BJ (cell line): ENCODE measurements around the gene ATP2A1. TPM values are rescaled to one million over a fixed set of nuclear protein-coding genes. Genes with fewer than 3 reads are reported as not detected.

Experiments
- CTCF ChIA-PET: fragments of 350-600 bp; formaldehyde crosslinking; extraction: SDS; loops from one replicate; lab custom pipeline; 2021; ENCODE audit warnings: antibody characterized with exemption, inconsistent platforms; lab: Yijun Ruan, JAX
- POLR2A ChIA-PET: fragments of 300-600 bp; sonication (Branson Sonifier 250); formaldehyde crosslinking; extraction: SDS; loops from one replicate; lab custom pipeline; 2021; ENCODE audit warnings: antibody characterized with exemption; lab: Charles Lee
- DNase-seq: peaks from one replicate; pipeline ENCODE4 v3.0.0-alpha.2; 2011; ENCODE audit warnings: low read depth
- H3K27me3 ChIP-seq: 2 replicates; pipeline ENCODE4 v1.6.0; 2011; ENCODE audit warnings: low read length; ENCODE audit not compliant: control insufficient read depth, insufficient read depth
- H3K36me3 ChIP-seq: 2 replicates; pipeline ENCODE4 v1.5.1; 2011; ENCODE audit warnings: low read length; ENCODE audit not compliant: control insufficient read depth, insufficient read depth
- H3K4me3 ChIP-seq: 2 replicates; pipeline ENCODE4 v1.5.1; 2011; ENCODE audit warnings: low read depth, mild to moderate bottlenecking, control low read depth, low read length
- CTCF ChIP-seq: IDR thresholded peaks from 2 replicates; pipeline ENCODE4 v1.5.1; 2011; ENCODE audit warnings: low read depth, mild to moderate bottlenecking, control low read depth, inconsistent platforms, low read length, moderate library complexity; ENCODE audit not compliant: insufficient read depth
- polyA plus RNA-seq: library from polyadenylated mRNA; depleted of rRNA; stranded (reverse); fragments of >200 nt; gene quantifications from 2 replicates; pipeline ENCODE4 v1.2.3, GENCODE V29; 2011

The ATP2A1 gene
- polyA plus RNA-seq, 1 experiment = 0.44 TPM

GRCh38 chr16:28844226-28844885 lies 33.9 kb upstream of the ATP2A1 start:
- CTCF ChIA-PET = interaction anchor here (0.9 to 1.6 kb wide), 2 partner anchors 20 to 101 kb away, joined by 3 to 4 read pairs; no protein-coding TSS in a partner anchor
- no peak for TF ChIP-seq CTCF
- H3K27me3 ChIP-seq = no peaks in the 10 kb centered on the region
- POLR2A ChIA-PET = no interaction called here
- no peak for DNase-seq
- peaks cover 22% of the 10 kb centered on the region for H3K36me3 ChIP-seq
- H3K4me3 ChIP-seq = no peak overlapping the region

- no peak for DNase-seq
- no peak for TF ChIP-seq CTCF
- POLR2A ChIA-PET = no interaction called here
- Histone ChIP-seq H3K4me3 (peak overlapping the region; percentile 90), H3K27me3 (no peaks in the 10 kb centered on the region), H3K36me3 (peaks cover 22% of the 10 kb centered on the region)
- CTCF ChIA-PET = interaction anchor here (0.9 to 3.0 kb wide), 5 partner anchors 13 to 100 kb away, joined by 3 to 17 read pairs (median 5); no protein-coding TSS in a partner anchor
Measured at GRCh38 chr16:28845293-28845692, 33.0 kb upstream of the ATP2A1 start.

- Histone ChIP-seq H3K36me3 (peaks cover 22% of the 10 kb centered on the region), H3K27me3 (no peaks in the 10 kb centered on the region), H3K4me3 (peak overlapping the region; percentile 90)
- no peak for TF ChIP-seq CTCF
- ChIA-PET POLR2A (no interaction called here), CTCF (interaction anchor here (1.0 to 3.0 kb wide), 9 partner anchors 8 to 99 kb away, joined by 3 to 17 read pairs (median 5); partner anchors contain the start of gene SH2B1)
- DNase-seq = no peak
Measured at GRCh38 chr16:28845761-28846079, 32.6 kb upstream of the ATP2A1 start.

GRCh38 chr16:28846080-28846932 lies 32.0 kb upstream of the ATP2A1 start, which contains the start of gene TUFM:
Gene TUFM, minus strand, starts transcription at chr16:28846348. Its CDS starts 79 bp downstream, at chr16:28846269.
- POLR2A ChIA-PET = interaction anchor here (0.6 kb wide), 1 partner anchor 17 kb away, joined by 9 read pairs; the partner anchor contains the start of gene SH2B1

More at GRCh38 chr16:28846080-28846932, 32.0 kb upstream of the ATP2A1 start, which contains the start of gene TUFM:
- Histone ChIP-seq H3K4me3 (peak within 1 kb of the TSS; percentile 90), H3K36me3 (peaks cover 22% of the 10 kb centered on the region), H3K27me3 (no peaks in the 10 kb centered on the region)
- peak; percentile 86 for DNase-seq
- TF ChIP-seq CTCF = peak; percentile 78
- CTCF ChIA-PET = interaction anchor here (1.0 to 3.0 kb wide), 12 partner anchors 8 to 129 kb away, joined by 3 to 17 read pairs (median 4); partner anchors contain the start of genes SH2B1 and SPNS1
